HG03060 (cell line): ENCODE results near the gene GTF2H3.
A peak's percentile ranks its signal among the peaks of the same experiment; 100 is the strongest.

ENCODE experiments used
- ATAC-seq: cut with Tn5 transposase; IDR thresholded peaks from one replicate; pipeline ENCODE4 v1.9.1; 2021; ENCODE audit warnings: low read depth, moderate number of reproducible peaks; ENCODE audit not compliant: unreplicated experiment

Gene GTF2H3

DNA sequence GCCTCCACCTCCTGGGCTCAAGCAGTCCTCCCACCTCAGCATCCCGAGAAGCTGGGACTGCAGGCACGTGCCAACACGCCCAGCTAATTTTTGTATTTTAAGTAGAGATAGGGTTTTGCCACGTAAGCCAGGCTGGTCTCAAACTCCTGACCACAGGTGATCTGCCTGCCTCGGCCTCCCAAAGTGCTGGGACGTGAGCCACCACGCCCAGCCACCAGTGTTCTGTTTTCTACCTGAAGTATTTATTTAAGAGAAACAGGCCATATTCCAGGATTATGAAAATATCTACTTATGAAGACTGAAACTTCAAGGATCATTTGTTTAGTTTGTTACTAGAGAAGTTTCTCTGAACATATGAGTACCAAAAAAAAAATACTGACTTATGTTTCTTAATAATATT lies 10.3 kb downstream of the GTF2H3 start:
- no peak for ATAC-seq

DNA sequence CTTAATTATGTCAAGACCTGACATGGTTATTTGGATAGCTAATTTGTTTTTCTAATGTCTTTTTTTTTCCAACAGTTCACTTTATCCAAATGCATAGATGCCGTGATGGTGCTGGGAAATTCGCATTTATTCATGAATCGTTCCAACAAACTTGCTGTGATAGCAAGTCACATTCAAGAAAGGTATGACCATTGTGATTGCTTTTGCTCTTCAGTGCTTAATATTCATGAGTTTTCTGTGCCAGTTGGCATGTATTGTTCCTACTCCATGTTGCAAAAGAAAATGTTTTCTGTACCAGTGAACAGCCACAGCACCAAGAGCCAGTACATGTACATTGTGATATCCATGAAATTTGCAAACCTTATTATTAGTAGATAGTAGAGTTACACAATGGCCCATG lies 11.8 kb downstream of the GTF2H3 start:
- ATAC-seq: no peak

DNA sequence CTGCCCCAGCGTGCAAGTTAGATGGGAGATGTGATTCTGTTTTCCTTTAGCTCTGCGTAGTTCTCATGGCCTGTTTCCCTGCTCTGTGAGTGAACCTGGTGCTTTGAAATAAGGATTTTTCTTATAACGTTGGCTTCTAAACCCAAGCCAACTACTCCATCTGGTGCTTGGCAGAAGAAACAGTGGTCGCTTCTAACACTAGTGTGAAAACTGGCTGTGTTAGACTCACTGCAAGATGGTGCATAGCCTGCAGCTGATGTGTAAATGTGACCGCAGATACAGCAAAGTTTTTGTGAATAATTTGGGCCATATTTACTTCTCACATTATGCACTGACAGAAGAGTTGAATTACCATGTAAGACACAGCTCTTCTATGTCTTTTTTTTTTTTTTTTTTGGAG lies 12.2 kb downstream of the GTF2H3 start:
- no peak for ATAC-seq

DNA sequence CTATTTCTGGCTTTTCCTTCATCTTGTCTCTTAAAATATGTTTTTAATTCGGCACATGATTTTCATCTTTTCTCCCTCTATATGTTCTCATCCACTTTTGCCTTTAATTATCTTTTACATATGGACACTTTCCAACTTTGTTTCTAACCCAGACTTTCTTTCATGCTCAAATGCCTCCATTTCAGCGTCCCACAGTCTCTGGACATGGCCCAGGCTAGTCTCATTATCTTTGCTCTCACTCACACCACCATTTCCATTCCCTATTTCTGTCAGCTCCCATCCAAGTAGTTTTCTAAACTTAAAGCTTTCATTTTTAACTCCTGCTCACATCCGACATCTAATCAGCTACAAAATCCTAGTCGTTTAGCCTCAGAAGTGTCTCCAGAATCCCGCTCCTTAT lies 14.8 kb downstream of the GTF2H3 start:
- ATAC-seq: no peak

DNA sequence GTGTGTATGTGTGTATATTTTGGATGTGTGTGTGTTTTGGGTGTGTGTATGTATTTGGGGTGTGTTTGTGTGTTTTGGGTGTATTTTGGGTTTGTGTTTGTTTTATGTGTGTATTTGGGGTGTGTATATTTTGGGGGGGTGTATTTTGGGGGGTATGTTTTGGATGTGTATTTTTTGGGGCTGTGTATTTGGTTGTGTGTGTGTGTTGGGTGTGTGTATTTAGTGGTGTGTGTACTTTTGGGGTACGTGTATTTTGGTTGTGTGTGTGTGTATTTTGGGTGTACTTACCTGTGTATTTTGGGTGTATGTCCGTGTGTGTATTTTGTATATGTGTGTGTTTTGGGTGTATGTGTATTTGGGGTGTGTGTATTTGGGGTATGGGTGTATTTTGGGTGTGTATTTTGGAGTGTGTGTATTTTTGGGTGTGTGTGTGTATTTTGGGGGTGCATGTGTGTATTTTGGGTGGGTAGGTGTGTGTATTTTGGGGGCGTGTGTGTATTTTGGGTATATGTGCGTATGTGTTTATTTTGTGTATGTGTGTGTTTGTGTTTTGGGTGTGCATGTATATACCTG lies 20.6 kb downstream of the GTF2H3 start:
- ATAC-seq: no peak

DNA sequence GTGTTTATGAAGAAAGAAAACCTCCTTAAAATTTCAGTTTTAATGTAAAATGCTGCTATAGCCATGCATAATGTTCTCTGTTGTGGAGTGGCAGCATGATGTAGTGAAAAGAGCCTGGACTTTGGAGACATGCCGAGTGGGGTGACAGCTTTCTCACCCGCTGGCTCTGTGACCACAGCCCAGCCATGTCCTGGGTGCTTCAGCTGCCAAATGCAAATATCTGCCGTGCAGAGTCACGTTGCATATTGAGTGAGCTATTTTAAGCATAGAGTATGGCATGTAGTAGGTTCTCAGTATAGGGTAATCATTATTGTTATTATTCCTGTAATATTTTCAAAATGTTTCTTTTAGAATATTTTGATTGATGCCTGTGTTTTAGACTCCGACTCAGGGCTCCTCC lies 21.8 kb downstream of the GTF2H3 start:
- peak; percentile 77 for ATAC-seq

DNA sequence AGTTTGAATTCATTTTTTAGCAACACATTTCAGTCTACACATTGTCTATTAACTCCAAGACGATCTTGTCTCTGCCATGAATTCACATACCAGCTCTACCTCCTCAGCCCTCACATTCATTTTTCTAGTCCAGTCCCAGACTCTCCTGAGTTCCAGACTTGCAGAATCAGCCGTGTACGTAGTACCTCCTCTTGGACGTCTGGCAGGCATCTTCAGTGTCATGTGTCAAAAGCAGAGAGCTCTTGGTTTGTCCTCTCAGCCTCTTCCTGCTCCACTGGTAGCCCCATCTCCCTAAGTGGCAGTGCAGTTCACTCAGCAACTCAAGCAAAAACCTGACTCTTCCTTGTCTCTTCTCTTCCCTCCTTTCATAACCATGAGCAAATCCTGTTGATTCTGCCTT lies 22.8 kb downstream of the GTF2H3 start:
- no peak for ATAC-seq

DNA sequence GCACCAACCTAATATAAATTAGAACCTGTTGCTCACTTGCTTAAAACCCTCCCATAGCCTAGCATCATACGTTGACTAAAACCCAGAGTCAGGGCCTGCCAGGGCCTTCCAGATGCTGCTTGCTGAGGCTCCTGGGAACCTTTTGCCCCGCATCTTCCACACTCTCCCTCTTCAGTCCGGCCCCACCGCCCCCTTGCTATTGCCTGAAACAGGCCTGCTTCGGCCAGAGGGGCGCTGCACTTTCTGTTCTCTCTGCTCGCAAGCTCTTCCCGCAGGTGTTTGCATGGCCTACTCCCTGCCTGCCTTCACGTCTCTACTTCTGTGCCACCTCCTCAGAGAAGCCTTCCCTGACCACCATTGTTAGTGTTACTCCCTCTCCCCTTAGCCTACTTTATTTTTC lies 23.6 kb downstream of the GTF2H3 start:
- no peak for ATAC-seq

DNA sequence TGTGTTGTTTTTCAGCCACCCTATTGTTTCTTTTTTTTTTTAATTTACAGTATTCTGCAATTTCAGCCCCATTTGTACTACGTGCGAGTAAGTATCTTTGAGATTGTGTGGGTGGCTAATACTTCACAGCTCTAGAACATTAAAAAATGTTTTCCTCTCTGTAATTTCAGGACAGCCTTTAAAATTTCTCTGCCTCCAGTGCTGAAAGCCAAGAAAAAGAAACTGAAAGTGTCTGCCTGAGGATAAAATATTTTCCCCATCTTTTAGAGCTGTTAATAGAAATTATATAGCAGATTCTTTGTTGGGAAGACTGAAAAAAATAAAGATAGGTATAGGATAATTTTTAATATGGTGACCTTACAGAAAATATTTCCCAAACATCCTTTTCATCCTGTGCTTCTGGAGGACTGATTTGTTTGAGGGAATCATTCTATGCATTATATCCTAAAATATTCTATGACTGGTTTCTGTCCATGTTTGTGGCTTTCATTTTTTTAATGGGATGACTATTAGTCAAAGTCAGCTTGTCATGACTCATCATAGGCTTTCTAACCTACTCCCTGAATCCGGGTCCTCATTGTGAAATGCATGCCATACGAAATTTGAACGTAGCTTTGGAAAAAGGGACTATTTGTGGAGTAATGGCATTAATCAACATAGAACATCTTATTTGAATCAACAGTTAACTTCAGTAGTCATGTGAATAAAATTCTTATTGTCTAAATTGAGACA lies 26.5 kb downstream of the GTF2H3 start:
- ATAC-seq: no peak

DNA sequence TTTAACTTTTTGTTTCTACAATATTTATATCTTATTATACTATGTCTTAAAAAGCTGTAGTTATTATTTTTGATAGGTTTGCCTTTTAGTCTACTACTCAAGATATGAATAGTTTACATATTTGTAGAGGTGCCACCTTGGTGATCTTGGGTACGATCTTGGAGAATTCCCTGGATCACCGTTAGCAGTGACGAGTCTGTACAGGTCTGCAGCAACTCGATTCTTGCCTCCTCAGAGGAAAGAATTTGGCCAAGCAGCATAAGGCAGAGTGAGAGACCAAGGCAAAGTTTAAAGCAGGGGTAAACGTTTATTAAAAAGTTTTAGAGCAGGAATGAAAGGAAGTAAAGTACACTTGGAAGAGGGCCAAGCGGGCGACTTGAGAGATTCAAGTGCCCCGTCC lies 34.1 kb downstream of the GTF2H3 start:
- no peak for ATAC-seq

DNA sequence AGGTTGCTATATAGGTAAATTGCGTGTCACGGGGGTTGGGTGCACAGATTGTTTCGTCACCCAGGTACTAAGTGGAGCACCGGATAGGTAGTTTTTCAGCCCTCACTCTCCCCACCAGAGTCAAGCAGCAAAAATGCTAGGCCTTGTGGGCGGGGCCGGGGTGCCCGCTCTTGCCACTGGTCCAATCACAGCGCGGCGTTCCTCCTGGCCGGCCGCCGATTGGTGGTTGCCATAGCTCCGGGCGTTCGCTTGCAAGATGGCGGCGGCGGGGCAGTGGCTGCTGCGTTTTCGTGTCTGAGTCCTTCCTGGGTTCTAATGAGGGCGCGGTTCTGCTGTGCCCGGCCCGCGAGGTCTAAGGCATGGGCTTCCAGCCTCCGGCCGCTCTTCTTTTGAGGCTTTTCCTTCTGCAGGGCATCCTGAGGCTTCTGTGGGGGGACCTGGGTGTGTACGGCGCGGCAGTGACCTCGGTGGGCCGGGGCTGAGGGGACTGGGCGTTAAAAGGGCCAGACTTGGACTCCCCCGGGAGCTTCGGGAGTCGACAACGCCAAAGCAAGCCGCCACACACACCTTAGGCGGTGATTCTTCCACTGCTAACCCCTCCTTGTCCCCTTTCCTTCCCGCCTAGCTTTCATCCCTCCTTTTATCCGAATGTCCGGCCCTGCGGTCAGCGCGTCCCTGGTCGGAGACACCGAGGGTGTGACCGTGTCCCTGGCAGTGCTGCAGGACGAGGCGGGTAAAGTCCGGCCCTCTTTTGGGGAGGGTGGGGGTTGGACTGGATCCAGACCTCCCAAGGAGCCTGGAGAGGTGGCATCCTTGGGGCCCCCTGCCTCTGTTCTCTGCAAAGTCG lies 37.5 kb downstream of the GTF2H3 start, which contains the start of gene TCTN2:
Gene TCTN2, plus strand, starts transcription at position 232 of the 847 bp plus-strand sequence. Its CDS starts 128 bp downstream, at position 360.
- ATAC-seq: peak; percentile 59

DNA sequence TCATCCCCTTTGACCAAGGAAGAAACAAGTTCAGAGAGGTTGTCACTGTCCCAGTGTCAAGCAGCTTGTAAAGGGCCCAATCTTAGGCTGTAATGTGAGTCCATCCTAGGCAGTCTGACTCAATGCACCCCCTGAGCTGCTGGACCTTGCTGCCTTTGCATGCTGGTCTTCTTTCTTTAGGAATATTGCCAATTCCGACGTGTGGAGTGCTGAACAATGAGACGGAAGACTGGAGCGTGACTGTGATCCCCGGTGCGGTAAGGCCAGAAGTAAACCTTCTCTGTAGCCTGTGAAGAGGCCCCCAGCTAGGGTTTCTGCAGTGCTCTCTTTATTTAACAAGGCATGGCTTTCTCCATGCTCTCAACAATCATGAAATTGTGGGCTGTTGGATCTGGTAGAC lies 38.2 kb downstream of the GTF2H3 start:
- no peak for ATAC-seq

DNA sequence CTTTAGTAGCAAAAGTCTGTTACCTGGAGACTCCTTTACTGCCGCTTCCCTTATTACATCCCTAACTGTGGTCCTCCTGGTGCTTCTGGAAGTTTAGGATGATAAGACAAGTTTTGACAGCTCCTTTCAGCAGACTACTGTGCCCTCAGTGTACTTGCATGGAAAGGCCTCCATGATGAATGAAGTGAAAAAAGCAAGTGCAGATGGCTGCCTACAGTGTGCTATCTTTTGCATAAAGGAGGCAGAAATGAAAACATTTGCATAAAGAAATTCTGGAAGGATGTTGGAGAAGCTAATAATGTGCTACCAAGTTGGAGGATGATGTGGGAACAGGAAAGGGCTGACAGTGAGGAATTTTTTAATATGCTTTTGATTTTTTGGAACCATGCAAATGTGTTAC lies 41.8 kb downstream of the GTF2H3 start:
- no peak for ATAC-seq

DNA sequence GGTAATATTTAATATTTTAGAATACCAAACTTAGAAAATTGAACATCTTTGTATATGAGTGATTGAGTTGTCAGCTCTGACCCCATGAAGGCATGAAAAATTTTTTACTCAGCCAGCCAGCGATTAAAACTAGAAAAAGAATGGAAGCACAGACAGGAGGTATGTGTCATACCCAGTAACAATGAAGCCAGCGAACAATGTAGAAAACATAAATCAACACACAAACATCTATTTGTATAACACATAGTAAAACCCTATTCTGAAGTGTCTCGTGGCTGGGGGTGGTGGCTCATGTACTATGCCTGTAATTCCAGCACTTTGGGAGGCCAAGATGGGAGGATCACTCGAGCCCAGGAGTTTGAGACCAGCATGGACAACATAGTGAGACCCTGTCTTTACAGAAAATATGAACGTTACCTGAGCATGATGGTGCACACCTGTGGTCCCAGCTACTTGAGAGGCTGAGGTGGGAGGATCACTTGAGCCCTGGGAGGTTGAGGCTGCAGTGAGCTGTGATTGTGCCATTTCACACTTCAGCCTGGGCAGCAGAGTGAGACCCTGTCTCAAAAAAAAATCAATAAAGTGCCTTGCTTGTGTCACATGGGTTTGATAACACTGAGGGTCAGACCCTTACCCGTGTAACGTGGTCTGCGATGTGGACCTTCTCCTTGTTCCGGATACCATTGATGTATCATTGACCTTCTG lies 43.1 kb downstream of the GTF2H3 start:
- ATAC-seq: no peak

DNA sequence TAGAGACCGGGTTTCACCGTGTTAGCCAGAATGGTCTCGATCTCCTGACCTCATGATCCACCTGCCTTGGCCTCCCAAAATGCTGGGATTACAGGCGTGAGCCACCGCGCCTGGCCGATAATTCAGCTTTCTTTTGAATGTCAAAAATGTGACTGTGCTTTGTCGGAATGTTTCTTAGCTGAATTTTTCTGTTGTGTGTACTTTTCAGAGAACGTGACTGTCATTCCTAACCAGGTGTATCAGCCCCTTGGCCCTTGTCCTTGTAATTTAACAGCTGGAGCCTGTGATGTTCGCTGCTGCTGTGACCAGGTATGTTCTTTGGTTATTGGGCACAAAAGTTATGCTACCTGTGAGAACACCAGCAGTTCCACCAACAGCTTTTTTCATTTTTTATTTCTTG lies 45.4 kb downstream of the GTF2H3 start:
- ATAC-seq: no peak

DNA sequence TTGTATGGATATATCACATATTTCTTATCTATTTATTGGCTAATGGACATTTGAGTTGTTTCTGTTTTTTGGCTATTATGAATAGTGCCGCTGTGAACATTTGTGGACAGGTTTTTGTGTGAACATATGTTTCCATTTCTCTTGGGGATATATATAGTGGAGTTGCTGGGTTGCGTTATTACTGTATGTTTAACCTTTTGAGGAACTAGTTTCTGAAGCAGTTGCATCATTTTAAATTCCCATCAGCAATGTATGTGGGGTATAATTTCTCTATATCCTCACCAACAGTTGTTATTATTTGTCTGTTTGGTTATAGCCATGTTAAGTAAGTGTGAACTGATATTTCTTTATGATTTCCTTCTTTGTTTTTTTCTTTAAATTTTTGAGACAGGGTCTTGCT lies 48.0 kb downstream of the GTF2H3 start:
- ATAC-seq: peak; percentile 44

DNA sequence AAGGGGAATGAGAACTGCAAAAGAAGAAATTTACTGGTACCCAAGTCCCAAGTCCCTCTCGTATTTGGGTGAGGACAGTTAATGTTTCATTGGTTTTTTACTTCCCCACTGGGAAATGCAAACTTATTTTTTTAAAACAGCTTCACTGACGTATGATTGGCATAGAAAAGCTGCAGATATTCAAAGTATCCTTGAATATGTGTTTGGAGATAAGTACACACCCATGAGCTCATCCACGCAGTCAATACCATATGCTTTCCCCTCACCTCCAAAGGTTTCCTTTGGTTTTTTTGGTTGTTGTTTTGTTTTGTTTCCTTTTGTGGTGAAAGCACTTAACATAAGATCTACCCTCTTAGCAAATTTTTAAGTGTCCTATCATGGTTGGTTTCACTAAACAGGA lies 50.3 kb downstream of the GTF2H3 start:
- ATAC-seq: no peak

DNA sequence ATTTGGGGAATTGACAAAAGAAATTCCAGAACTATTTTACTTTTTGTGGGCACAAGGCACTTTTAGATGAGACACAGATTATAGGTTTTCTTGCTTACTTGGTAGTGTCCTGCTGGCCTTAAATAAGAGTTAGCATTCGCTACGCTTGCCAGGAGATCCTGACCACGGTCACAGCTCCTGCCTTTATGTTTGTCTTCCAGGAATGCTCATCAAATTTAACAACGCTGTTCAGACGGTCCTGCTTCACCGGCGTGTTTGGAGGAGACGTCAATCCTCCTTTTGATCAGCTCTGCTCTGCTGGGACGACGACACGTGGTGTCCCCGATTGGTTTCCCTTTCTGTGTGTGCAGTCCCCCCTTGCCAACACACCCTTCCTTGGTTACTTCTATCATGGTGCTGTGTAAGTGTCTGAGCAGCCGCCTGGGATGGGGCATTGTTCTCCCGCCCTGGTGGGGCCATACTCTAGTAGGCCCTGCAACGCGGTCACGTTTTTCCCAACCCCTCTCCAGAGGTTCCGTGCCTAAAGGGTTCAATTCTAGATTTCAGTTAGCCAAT lies 53.1 kb downstream of the GTF2H3 start:
- ATAC-seq: no peak

DNA sequence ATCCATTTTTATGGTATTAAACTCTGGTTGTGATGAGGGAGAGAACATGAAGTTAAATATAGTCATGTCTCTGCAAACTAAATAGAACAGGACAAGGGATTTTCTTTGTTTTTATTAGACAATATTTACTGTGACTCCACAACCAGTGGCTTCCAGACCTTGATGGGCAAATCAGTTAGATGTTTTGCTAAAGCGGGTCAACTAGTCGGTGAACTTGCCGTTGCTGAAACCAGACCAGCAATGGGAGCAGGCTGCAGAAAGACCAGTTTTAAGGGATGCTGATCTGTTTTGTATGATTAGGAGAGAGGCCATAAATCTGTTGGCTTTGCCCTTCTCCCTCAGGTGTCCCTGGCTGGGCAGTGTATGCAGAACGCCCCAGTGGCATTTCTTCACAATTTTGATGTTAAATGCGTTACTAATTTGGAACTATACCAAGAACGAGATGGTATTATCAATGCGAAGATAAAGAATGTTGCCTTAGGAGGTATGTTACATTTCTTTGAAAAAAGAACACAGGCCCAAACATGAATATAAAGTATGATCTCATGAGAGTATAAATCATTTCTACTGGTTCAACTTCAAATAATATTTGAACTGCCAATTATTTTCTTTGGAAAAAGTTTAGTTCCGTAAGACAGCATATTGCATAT lies 56.7 kb downstream of the GTF2H3 start:
- no peak for ATAC-seq

DNA sequence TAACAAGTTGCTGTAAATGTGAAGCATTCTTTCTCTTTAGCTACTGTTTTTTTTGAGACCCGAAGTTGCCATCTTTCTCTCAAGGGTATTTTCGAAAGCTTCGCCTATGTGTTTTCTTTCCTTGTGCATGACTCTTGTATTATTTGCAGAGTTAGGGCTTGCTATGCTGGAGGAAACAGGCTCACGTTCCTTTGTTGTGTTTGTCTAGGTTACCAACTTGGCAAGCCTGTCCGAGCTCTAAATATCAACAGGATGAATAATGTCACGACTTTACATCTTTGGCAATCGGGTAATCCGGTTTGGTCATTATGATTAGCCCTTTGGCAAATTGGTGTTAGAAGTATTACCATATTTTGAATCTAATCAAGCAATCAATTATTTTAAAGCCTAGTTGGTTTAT lies 62.6 kb downstream of the GTF2H3 start:
- ATAC-seq: no peak
